HL-60 (cell line): ENCODE results near the gene CEBPE.

Experiments used
- CTCF ChIP-seq: IDR thresholded peaks from one replicate; pipeline ENCODE4 v1.5.1; 2011; ENCODE audit warnings: low read length, control low read depth, inconsistent platforms; ENCODE audit not compliant: insufficient read depth
- GABPA ChIP-seq: IDR thresholded peaks from 2 replicates; pipeline ENCODE4 v1.6.1; 2012; ENCODE audit warnings: low read depth
- POLR2AphosphoS5 ChIP-seq: IDR thresholded peaks from 2 replicates; pipeline ENCODE4 v1.6.1; 2012; ENCODE audit warnings: low read depth
- REST ChIP-seq: IDR thresholded peaks from 2 replicates; pipeline ENCODE4 v1.6.1; 2012; ENCODE audit warnings: low read depth; ENCODE audit not compliant: insufficient replicate concordance

- TF ChIP-seq CTCF (no peak), POLR2AphosphoS5 (no peak), REST (no peak), GABPA (no peak)
Observed at GRCh38 chr14:23122086-23122485, 3.0 kb upstream of the CEBPE start.
